Measurements from ENCODE around the gene PYROXD2.
A peak's percentile ranks its signal among the peaks of the same experiment; 100 is the strongest.
"Not testable (repeated sequence)": the region's sequence is repeated elsewhere in the genome, so short reads cannot be mapped to it uniquely, and the experiment has no call there.

PYROXD2 gene

DNA sequence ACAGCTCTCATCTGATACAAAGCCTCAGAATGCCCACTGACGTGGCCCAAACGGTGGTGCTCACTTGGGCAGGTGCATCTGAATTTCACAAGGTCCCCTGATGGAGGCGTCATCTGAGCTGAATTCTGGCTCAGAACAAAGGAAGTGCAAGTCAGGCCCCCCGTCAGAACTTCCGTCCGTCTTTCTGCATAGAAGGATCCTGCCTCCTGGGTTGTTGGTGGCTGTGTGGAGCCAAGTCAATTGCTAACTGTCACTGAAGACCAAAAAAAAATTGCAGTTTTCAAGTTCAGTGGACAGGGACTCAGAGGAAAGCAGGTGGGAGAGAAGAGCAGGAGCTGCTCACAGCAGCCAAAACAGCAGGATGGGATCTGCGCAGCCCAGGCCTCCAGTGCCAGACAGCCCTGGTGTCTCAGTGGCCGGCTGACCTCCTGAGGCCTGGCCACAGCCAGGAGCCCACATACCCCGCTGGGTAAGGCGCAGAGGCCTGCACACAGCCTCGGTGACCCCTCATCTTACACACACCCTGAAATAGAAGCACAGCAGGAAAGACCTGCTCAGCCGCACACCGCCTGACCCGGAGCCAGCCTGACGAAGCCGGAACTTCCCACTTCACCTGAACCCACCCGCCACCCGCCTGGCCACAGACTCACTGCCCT, 49.4 kb downstream of the PYROXD2 start:
- no peak for DNase-seq (ENCODE audit: low spot score)

DNA sequence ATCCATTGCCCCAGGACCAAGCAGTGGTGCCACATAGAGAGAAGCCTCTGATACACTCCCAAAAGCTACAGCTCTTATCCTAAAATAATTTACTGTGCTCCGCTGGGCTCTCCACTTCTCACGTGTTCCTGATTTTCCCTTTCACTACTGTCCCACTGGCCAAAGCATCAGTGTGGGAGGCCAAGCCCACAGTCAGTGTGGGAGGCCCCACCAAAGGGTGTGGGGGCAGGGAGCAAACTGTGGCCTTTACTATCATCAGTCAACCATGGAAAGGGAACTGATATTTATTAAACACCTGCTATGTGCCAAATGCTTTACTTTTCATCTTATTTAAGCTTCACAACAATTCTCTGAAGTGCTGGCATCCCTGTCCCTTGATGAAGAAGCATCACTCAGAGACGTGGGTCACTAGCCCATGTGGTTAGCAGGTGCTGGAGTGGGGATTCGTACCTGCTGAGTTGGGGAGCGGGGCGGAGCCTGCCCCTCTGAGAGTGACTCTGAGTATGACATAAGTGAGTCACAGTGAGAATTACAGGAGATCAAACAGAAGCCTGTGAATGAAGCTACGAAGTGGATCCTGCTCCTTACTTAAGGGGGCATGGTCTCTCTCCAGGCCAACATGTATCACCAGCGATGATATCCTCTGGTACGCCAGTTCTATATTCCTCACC, 50.4 kb downstream of the PYROXD2 start:
- peak; percentile 6 for DNase-seq (ENCODE audit: low spot score)

DNA sequence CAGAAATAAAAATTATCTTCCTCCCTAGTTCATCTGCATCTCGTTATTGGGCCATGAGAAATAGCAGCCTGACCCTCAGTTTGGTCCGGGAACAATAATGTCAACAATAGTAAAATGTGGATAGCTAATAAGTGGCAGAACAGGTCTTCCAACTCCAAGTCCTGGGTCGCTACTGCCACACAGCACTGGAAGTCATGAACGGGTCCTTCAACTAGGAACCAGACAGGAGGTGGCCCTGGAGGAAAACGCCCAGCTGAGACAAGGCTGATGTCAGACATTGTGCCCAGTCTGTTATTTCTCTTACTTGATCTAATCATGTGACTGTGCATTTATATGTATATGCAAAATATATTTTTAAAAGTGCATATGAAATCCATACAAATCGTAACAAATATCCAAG, 51.8 kb downstream of the PYROXD2 start:
- no peak for DNase-seq (ENCODE audit: low spot score)

DNA sequence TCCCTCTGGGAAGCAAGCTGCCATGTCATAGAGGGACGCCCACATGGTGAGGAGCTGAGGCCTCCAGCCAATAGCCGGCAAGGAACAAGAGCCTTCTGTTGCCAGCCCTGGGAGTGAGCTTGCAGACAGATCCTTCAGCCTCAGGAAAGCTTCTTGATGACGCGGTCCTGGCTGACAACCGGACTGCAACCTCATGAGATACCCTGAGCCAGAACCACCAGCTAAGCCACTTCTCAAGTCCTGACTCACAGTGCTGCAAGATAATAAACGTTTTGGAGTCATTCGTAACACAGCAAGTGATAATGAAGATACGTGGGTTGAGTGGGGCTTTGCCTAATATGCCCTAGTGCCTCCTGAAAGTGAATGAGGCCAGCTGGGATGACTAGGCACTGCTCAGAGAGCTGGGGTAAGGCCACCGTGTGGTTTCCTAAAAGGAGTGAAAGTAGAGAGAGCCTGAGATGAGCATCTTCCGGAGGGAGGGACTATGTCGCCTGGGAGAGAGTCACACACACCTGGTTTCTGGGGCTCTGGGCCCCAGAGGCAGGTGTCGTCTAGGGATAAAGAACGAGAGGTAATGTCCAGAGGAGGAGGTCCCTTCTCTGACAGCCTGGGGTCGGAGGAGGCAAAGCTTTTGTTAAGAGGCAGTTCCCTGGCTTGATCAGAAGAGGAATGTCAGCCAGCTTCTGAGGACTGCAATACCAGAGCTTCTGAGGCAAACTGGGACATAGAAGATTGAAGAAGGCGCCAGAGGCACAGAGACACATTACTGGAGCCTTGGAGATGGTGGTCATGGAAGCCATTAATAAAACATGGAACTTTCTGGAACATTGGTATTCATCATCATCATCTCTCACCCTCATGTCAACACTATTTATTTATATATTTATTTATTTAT, 53.6 kb downstream of the PYROXD2 start:
- no peak for DNase-seq (ENCODE audit: low spot score)

DNA sequence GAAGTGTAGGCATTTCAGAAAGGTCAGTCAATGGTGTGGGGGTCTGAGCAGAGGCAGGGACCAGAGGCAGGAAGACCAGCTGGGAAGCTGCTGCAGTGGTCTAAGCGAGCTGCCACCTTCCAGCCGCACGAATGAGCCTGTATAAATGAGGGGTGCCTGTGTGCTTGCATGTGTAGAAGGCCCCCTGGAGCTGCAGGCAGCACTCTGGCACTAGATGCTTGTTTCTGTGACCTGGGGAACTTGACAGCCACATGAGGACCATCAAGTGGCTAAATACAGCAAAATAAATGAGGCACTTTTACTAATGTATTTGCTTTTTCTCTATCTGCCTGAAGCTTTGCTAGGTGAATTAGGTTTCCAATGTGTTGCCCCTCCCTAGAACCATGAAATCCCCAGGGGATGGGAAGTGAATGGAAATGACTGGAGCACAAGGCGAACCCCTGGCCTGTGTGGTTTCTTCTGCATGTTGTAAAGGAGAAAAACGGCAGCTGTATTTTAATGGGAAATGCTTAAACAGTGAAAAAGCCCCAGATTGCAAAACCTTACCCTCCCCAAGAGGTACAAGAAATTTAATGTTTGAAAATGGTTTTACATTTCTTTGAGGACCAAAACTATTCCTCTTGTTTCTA, 57.7 kb downstream of the PYROXD2 start:
- DNase-seq (ENCODE audit: low spot score), result no peak

DNA sequence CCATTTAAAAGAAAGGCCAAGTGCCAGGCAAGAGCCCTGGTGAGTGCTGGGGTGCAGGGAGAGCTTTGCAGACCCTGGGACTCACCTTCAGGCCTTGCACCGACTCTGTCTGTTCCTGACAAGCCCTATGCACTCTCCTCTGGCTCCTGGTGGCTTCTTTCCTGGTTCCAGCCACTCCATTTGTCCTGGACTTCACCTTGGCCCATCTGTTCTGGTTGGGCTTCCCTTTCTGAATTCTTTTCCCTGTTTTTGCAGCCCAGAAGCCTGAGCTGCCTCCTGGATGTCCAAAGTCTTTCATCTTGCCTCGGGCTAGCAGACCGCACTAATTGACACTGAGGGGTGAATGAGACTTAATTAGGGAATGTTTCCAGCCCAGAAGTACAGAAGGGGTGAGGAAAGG, 60.5 kb downstream of the PYROXD2 start:
- no peak for DNase-seq (ENCODE audit: low spot score)

DNA sequence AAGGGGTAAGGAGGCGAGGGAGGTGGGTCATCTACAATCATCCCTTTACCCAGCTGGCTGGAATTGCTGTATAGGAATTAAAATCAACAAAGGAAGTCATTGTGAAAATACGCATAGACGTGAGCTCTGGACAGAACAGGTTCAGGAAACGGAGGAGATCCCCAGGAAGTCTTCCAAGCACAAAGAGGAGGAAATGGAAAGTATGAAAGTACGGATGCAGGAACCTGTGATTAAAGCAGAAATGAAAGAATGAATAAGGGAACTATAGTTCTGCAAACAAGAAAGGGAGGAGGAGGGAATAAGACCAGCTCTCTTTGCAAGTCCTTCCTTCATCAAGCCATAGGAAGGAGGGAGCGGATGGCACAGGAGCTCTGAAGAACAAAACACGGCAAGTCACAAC, 61.8 kb downstream of the PYROXD2 start:
- DNase-seq (ENCODE audit: low spot score), result no peak

DNA sequence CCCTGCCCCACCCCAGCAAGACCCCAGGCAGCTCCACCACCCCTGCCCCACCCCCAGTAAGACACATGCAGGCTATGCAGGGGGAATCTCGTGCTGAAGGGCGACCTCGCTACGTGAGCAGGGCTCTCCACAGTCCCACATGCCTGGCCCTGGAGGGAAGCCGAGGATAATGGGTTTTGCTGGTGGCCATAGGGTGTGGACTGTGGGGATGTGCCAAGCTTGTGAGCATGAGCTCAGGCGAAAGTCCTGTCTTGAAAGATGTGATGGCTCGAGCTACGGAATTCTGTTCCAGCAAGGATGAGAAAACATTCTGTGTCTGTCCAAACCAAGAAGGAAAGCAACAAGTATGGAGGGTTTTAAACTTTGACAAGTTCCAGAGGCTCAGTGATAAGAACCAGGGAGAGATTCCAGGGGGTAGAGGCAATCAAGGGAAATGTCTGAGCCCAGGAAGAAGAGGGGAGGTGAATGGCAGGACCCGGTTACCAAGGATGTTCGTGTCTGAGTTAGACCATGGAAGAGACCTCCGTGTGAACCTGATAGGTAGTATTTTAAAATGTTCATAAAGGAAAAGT, 63.1 kb downstream of the PYROXD2 start:
- DNase-seq (ENCODE audit: low spot score), result no peak

DNA sequence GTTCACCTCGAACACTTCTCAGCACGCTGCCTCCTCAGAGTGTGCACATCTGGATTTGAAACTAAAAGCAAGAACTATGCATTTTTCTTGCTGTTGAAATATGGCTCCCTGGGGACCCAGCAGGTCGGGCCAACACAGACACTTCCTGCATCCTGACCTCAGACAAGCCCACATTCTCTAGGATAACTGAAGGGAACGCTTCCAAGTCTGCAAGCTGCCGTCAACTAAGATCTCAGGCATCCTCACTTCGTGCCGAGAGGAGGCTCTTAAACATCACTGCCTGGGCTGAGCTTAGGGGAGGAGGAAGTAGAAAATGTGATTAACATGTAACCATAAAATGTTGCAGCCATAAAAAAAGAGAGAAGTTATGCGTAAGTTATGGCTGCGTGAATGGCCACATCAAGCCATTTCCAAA, 65.5 kb downstream of the PYROXD2 start:
- DNase-seq (ENCODE audit: low spot score), result peak; percentile 52

DNA sequence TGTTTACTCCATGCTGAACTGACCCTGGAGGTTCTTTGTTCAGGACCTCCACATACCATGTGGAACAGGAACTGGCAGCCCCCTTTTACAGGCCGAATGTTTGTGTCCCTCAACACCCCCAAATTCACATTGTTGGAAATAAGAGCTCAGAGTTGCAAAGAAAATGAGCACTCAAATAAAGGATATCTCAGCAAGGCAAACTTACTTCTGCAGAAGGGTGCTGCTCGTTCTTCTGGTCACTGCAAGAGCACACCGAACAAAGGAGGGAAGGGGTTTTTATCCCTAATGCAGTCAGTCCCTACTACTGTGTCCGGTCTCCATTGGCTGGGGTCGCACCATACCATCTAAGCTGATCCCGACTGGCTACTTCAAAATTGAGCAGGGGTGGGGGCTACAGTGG, 68.1 kb downstream of the PYROXD2 start:
- no peak for DNase-seq (ENCODE audit: low spot score)

DNA sequence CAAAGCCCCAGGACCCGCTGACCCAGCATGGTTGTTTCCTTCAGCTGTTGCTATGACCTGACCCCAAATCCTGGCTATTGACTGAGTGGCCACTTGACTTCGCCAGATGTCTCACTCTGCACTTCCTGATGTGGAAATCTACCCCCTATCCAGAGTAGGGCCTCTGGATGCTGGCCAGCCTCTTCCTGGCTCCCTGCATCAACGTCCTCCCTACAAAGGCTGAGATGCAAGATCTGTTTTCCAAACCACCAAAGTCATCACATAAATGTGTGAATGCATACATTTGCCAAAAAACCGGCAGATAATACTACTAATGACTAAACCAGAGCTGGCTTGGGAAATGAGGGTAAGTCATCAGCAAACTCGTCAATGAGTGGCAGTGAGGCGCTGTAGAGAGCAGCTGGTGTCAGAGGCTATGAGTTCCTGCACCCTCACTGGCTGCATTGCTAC, 70.4 kb downstream of the PYROXD2 start:
- peak; percentile 16 for DNase-seq (ENCODE audit: low spot score)

DNA sequence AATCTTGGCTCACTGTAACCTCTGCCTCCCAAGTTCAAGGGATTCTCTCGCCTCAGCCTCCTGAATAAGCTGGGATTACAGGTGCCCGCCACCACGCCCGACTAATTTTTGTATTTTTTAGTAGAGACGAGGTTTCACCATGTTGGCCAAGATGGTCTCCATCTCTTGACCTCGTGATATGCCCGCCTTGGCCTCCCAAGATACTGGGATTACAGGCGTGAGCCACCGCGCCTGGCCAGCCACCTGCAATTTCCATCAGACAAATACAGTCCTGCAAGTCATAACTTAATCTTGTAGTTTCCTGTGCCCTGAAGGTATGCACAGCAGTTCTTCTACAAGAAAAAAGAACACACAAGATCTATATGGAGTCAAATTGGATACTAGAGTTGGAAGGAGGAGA, 73.3 kb downstream of the PYROXD2 start:
- not testable (repeated sequence) for DNase-seq (ENCODE audit: low spot score)

DNA sequence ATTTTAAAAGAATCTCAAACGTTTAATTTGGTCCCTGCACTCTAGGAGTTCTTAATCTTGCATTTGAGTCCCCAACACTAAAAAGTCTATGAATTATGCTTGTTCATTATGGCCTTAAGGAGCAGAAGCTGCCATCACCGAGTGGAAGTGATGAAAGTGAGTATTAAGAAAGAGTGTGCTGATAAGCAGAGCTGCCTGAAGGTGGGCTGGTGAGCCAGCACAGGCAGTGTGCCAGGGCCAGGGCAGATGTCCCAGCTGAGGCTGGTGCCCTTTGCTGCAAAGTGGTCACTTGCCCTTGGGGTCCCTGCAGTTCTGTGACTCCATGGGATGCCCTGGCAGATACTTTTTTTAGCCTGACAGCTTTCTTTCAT, 74.1 kb downstream of the PYROXD2 start:
- peak; percentile 34 for DNase-seq (ENCODE audit: low spot score)

DNA sequence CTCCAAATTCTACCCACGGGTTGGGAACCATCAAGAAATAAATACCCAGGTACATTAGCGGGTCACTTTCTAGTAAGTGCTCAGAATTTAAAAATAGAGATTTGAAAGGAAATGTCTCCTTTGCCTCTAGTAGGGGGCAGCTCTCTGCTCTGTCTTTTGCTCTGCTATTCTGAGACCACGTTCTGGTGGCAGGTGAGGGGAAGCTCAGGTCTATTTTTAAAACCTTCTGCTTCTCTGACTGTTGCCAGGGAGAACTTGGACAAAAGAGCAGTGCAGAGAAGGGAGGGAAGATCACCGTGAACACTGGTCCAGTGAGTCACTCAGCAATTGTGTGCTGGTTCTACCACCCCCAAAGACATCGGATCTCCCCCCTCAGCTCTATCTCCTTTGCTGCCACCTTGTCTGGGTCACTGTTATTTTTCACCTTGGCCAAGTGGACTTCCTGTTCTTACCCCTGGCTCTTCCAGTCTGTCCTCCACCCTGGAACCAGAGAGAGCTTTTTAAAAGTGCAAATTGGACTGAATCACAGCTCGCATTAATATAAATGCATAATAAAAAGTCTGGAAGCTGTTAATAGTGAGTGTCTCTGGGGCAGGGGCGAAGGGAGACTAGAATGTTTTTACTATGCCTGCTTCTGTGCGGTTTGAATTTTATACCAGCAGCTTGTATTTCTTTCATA, 74.6 kb downstream of the PYROXD2 start:
- peak; percentile 35 for DNase-seq (ENCODE audit: low spot score)

DNA sequence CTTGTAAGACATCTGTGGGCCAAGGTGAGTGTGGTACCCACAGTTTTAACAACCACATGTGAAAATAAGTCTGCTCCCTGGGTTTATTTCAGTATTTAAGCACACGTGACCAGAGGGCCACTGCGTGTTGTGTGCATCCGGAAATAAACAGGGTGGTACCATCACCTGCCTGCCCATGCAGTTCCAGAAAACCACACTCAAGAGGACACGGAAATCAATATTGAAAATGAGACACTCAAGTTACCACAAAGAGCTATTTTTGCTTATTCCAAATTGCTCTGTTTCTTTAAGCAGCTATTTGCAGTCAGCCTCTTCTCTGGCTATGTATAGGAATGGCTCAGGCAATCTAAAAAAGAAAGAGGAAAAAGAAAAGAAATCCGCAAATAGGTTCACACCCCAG, 75.2 kb downstream of the PYROXD2 start:
- peak; percentile 27 for DNase-seq (ENCODE audit: low spot score)

DNA sequence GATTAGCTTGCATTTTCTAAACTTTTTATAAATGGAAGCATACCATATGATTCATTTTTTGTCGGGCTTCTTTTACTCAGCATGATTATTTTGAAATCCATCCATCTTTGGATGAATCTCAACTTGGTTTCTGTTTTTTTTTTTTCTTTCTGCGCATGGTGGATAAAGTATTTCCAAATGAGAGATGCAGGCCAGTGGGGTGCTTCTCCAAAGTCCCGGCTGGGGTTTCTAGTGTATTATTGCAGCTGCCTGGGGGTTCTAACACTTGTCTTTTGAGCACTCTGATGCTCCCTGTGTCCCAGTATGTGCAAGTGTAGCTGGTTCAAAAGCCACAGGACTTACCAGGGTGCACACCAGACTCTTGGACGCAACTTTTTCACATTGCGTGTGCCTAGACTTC, 76.1 kb downstream of the PYROXD2 start:
- DNase-seq (ENCODE audit: low spot score), result no peak

DNA sequence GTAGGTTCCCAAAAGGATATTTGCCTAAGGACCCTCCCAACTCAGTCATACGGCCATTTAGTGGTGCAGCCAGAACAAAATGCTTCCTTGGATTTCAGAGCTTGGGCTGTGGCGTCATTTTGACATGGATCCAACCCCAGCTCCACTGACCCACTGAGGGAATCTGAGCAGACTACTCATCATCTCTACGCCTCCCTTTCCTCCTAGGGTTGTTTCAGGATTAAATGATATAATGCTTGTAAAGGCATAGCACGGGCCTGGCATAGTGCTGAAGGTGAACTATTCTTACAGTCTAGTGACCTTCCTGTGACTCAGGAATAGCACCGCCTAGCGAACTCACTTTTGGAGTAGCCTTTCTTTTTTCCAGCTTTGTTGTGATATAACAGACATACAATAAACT, 76.7 kb downstream of the PYROXD2 start:
- no peak for DNase-seq (ENCODE audit: low spot score)

DNA sequence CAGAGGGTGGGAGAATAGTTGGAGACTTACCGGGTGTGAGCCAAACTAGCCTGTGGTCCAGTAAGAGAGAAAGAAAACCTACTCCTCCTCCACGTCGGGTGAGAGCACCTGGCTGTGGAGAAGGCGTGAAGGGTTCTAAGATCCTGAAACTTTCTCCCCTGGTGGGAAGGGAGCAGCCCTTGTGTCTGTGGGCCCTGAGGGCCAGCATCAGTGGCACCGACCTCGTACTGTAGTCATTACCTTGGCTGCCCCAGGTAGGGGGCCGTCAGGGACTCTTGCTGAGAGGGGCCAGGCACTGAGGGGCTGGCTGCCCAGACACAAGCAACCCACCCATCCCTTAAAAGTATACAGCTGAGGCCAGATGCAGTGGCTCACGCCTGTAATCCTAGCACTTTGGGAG, 77.5 kb downstream of the PYROXD2 start:
- DNase-seq (ENCODE audit: low spot score), result no peak
